Endothelial cell of umbilical vein (primary cell): ENCODE data around the gene TANGO6. TPM values are rescaled to one million over a fixed set of nuclear protein-coding genes. Genes with fewer than 3 reads are reported as not detected.

ENCODE experiments used
- BruUV-seq: library from RNA; stranded (reverse); fragments of 400-500 nt; replicated peaks from 2 replicates; lab custom pipeline; 2021; lab: Mats Ljungman, UMichigan
- CTCF ChIA-PET: fragments of 300-600, 350-600 bp; sonication (Branson Sonifier 250); formaldehyde crosslinking; loops from one replicate; lab custom pipeline; 2021; ENCODE audit warnings: antibody characterized with exemption, inconsistent platforms; lab: Charles Lee
- POLR2A ChIA-PET: fragments of 300-600, 350-600 bp; sonication (Branson Sonifier 250); formaldehyde crosslinking; loops from one replicate; lab custom pipeline; 2021; ENCODE audit warnings: antibody characterized with exemption, inconsistent platforms; lab: Charles Lee
- DNase-seq: peaks from one replicate; pipeline ENCODE4 v3.0.0-alpha.2; 2011; ENCODE audit warnings: low read depth, low spot score
- FAIRE-seq: peaks from 2 replicates; lab custom pipeline; 2011; peaks lifted over from hg19 to GRCh38; lab: Jason Lieb, UNC
- H2AFZ ChIP-seq: 2 replicates; pipeline ENCODE4 v1.6.0; 2012; ENCODE audit warnings: low read depth, low read length, control low read depth, inconsistent platforms
- H3K27ac ChIP-seq: 2 replicates; pipeline ENCODE4 v1.5.1; 2011; ENCODE audit warnings: low read depth, mild to moderate bottlenecking, control low read depth, low read length, moderate library complexity; ENCODE audit not compliant: insufficient read depth
- H3K27me3 ChIP-seq, 2 experiments: 2 replicates each; pipeline versions ENCODE4 v1.6.0 to v1.6.1; 2011; ENCODE audit warnings: low read length in 2 of 2, mixed read lengths in 1 of 2; ENCODE audit not compliant: control insufficient read depth in 2 of 2, insufficient read depth in 2 of 2
- H3K36me3 ChIP-seq, 2 experiments: 2 replicates in 1 of 2; 3 replicates in 1 of 2; pipeline ENCODE4 v1.5.1; 2011; ENCODE audit warnings: low read length in 2 of 2, mild to moderate bottlenecking in 1 of 2, moderate library complexity in 1 of 2; ENCODE audit not compliant: control insufficient read depth in 2 of 2, insufficient read depth in 2 of 2; ENCODE audit errors: extremely low read depth in 1 of 2
- H3K4me1 ChIP-seq: 3 replicates; pipeline ENCODE4 v1.5.1; 2011; ENCODE audit warnings: mild to moderate bottlenecking, low read length; ENCODE audit not compliant: control insufficient read depth, insufficient read depth; ENCODE audit errors: extremely low read depth
- H3K4me2 ChIP-seq: 2 replicates; pipeline ENCODE4 v1.6.1; 2011; ENCODE audit warnings: low read length, control low read depth, mixed read lengths; ENCODE audit not compliant: insufficient read depth
- H3K4me3 ChIP-seq, 3 experiments: fragments of 200-600 bp in 1 of 3; sonication (generic), shearing (Covaris generic) in 1 of 3; replicated peaks in 1 of 3; 2 replicates each; pipeline ENCODE4 v1.5.1; 2011 to 2016; ENCODE audit warnings: control low read depth in 3 of 3, low read length in 3 of 3, mild to moderate bottlenecking in 2 of 3, inconsistent platforms in 1 of 3, low read depth in 1 of 3, moderate library complexity in 1 of 3; ENCODE audit not compliant: insufficient read depth in 1 of 3
- H3K79me2 ChIP-seq: 2 replicates; pipeline ENCODE4 v1.6.0; 2012; ENCODE audit warnings: low read length, inconsistent platforms; ENCODE audit not compliant: control insufficient read depth, insufficient read depth
- H3K9ac ChIP-seq: replicated peaks from 2 replicates; pipeline ENCODE3; 2011; ENCODE audit warnings: low read length, control low read depth; ENCODE audit not compliant: insufficient read depth; ENCODE audit errors: extremely low read depth
- H3K9me1 ChIP-seq: replicated peaks from 3 replicates; pipeline ENCODE4 v1.6.0; 2011; ENCODE audit warnings: mild to moderate bottlenecking, low read length; ENCODE audit not compliant: control insufficient read depth, insufficient read depth; ENCODE audit errors: extremely low read depth
- H3K9me3 ChIP-seq: replicated peaks from 2 replicates; pipeline ENCODE4 v1.5.1; 2012; ENCODE audit warnings: low read length, inconsistent platforms; ENCODE audit not compliant: control insufficient read depth, insufficient read depth
- H4K20me1 ChIP-seq: replicated peaks from 2 replicates; pipeline ENCODE3; 2011; ENCODE audit warnings: mild to moderate bottlenecking, low read length; ENCODE audit not compliant: control insufficient read depth, insufficient read depth; ENCODE audit errors: extremely low read depth
- EZH2 ChIP-seq: IDR thresholded peaks from 2 replicates; pipeline ENCODE4 v1.6.1; 2012; ENCODE audit warnings: borderline replicate concordance, low read depth, mild to moderate bottlenecking, moderate library complexity, low read length, inconsistent platforms; ENCODE audit not compliant: severe bottlenecking
- FOS ChIP-seq: IDR thresholded peaks from 2 replicates; pipeline ENCODE4 v1.6.1; 2011; ENCODE audit warnings: mild to moderate bottlenecking, low read length, moderate library complexity, borderline replicate concordance; ENCODE audit not compliant: insufficient read depth
- GATA2 ChIP-seq: IDR thresholded peaks from 2 replicates; pipeline ENCODE4 v1.7.0; 2011; ENCODE audit warnings: low read depth, mild to moderate bottlenecking, moderate library complexity, mixed read lengths, low read length; ENCODE audit not compliant: insufficient read length, insufficient read depth
- JUN ChIP-seq: IDR thresholded peaks from 2 replicates; pipeline ENCODE4 v1.6.1; 2011; ENCODE audit warnings: borderline replicate concordance, low read depth; ENCODE audit not compliant: insufficient read length, insufficient read depth
- MYC ChIP-seq: IDR thresholded peaks from one replicate; pipeline ENCODE4 v1.6.1; 2011; ENCODE audit warnings: mild to moderate bottlenecking, low read depth, low read length
- POLR2A ChIP-seq: IDR thresholded peaks from 2 replicates; pipeline ENCODE4 v1.6.1; 2012; ENCODE audit warnings: low read depth, mild to moderate bottlenecking, control low read depth, low read length
- POLR2AphosphoS5 ChIP-seq: IDR thresholded peaks from 2 replicates; pipeline ENCODE4 v1.6.1; 2012; ENCODE audit warnings: low read depth, mild to moderate bottlenecking, control low read depth, low read length, moderate library complexity; ENCODE audit not compliant: insufficient read depth
- dilution Hi-C: fragments of 300-500 bp; cut with MboI; formaldehyde crosslinking; loops from one replicate; pipeline ENCODE4 v1.15.0; 2019; ENCODE audit warnings: low sequenced_read_pairs; ENCODE audit not compliant: extremely low pct_ligation_motif_present
- intact Hi-C: fragments of 100-400 bp; cut with micrococcal nuclease; formaldehyde crosslinking; loops from one replicate; pipeline ENCODE4 v1.10.0; 2022
- polyA plus RNA-seq, 4 experiments: library from polyadenylated mRNA; depleted of rRNA in 3 of 4; stranded (reverse) in 3 of 4; unstranded in 1 of 4; fragments of >200 nt; gene quantifications; 2 replicates each; pipeline versions ENCODE4 v1.2.1 to v1.2.3, GENCODE V29; 2011 to 2012; ENCODE audit warnings: missing spikeins in 1 of 4
- total RNA-seq: library from RNA; stranded (reverse); gene quantifications from 2 replicates; pipeline ENCODE4 v1.2.3, GENCODE V29; 2021
- TF ChIP-seq, protein P1 (sequence below): IDR thresholded peaks from 2 replicates; pipeline ENCODE4 v1.6.1; 2011; ENCODE audit not compliant: insufficient read depth, insufficient read length
- TF ChIP-seq, protein P2 (sequence below), 2 donors: IDR thresholded peaks; 1 replicate in 1 of 2; 2 replicates in 1 of 2; pipeline ENCODE4 v1.5.1; 2011; ENCODE audit warnings: low read length in 2 of 2, mild to moderate bottlenecking in 2 of 2, moderate library complexity in 2 of 2, control low read depth in 1 of 2, inconsistent platforms in 1 of 2, low read depth in 1 of 2; ENCODE audit not compliant: insufficient read depth in 1 of 2; ENCODE audit errors: extremely low read depth in 1 of 2

TANGO6 gene
- total and polyA plus RNA-seq, 2 donors (not counting 3 experiments of a cell fraction or from before 2014, with no cell fraction given) = 6.7 to 21.2 TPM

DNA sequence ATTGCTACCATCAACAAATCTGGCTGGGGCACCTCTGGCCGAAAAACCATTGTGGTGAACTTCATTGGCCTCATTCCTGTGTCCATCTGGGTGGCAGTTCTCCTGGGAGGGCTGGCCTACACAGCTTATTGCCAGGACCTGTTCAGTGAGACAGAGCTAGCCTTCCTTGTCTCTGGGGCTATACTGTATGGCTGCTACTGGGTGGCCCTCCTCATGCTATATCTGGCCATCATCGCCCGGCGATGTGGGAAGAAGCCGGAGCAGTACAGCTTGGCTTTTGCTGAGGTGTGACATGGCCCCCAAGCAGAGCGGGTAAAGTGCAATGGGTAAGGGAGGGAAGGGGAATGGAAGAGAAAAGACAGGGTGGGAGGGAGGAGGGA is 271.6 kb downstream of the TANGO6 start:
- H3K27me3 ChIP-seq = no peaks in the 10 kb centered on the region
- ChIA-PET POLR2A (no interaction called here), CTCF (interaction anchor here (0.5 to 1.3 kb wide), 2 partner anchors 9 to 201 kb away, joined by 3 to 4 read pairs; partner anchors contain the start of gene HAS3)
- no peak for FAIRE-seq
- no peak overlapping the region for H3K9ac ChIP-seq
- H4K20me1 ChIP-seq = peaks cover 3% of the 10 kb centered on the region
- H3K79me2 ChIP-seq = no peaks in the 10 kb centered on the region
- H3K9me1 ChIP-seq = no peaks in the 10 kb centered on the region
- no peaks in the 10 kb centered on the region for H3K9me3 ChIP-seq
- TF ChIP-seq, protein P1, sequence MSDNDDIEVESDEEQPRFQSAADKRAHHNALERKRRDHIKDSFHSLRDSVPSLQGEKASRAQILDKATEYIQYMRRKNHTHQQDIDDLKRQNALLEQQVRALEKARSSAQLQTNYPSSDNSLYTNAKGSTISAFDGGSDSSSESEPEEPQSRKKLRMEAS = no peak
- TF ChIP-seq JUN (no peak), GATA2 (no peak), POLR2A (no peak)
- TF ChIP-seq, protein P2, sequence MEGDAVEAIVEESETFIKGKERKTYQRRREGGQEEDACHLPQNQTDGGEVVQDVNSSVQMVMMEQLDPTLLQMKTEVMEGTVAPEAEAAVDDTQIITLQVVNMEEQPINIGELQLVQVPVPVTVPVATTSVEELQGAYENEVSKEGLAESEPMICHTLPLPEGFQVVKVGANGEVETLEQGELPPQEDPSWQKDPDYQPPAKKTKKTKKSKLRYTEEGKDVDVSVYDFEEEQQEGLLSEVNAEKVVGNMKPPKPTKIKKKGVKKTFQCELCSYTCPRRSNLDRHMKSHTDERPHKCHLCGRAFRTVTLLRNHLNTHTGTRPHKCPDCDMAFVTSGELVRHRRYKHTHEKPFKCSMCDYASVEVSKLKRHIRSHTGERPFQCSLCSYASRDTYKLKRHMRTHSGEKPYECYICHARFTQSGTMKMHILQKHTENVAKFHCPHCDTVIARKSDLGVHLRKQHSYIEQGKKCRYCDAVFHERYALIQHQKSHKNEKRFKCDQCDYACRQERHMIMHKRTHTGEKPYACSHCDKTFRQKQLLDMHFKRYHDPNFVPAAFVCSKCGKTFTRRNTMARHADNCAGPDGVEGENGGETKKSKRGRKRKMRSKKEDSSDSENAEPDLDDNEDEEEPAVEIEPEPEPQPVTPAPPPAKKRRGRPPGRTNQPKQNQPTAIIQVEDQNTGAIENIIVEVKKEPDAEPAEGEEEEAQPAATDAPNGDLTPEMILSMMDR (IDR thresholded peaks at IDR 0.05; ENCODE audit: extremely low read depth in 1 of 2, insufficient read depth in 1 of 2, low read depth in 1 of 2, low read length in 2 of 2) = no peak
- DNase-seq = no peak
- dilution Hi-C loops = no loop called here
- BruUV-seq = no TSS peak
- H2AFZ ChIP-seq = no peak overlapping the region
- H3K27ac ChIP-seq = no peak overlapping the region
- peaks cover 17% of the 10 kb centered on the region for H3K4me1 ChIP-seq
- intact Hi-C loops = no loop called here
- peaks cover 0 to 17% of the 10 kb centered on the region in 2 experiments for H3K36me3 ChIP-seq
- no peak overlapping the region for H3K4me3 ChIP-seq
- H3K4me2 ChIP-seq = no peak overlapping the region

DNA sequence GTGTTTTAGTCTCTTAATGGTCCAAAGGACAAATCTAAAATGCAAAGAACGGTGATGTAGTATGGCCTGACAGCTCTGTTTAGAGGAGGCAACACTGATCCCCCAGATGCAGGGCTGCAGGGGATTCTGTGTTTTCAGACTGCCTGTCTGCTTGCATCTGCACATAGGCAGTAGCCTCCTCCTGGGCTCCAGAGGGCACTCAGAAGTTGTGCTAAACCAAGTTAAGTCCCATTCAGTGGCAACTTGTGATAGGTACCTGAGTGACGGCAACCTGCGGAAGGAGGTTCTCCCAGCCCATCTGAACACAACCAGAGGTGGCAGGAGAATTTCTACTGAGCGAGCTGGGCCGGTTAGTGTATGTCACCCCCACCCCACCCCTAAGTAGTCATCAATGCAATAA is 272.0 kb downstream of the TANGO6 start:
- Histone ChIP-seq H3K9me1 (no peaks in the 10 kb centered on the region), H3K27ac (no peak overlapping the region), H3K4me2 (no peak overlapping the region), H3K4me1 (peaks cover 17% of the 10 kb centered on the region), H3K9ac (no peak overlapping the region), H3K4me3 (no peak overlapping the region), H3K79me2 (no peaks in the 10 kb centered on the region), H3K36me3 (peaks cover 1 to 21% of the 10 kb centered on the region in 2 experiments), H3K9me3 (no peaks in the 10 kb centered on the region), H4K20me1 (peaks cover 3% of the 10 kb centered on the region), H2AFZ (no peak overlapping the region), H3K27me3 (no peaks in the 10 kb centered on the region)
- TF ChIP-seq, protein P1 = no peak
- no peak for TF ChIP-seq FOS
- TF ChIP-seq GATA2 = no peak
- no peak for TF ChIP-seq JUN
- no peak for TF ChIP-seq POLR2AphosphoS5
- TF ChIP-seq POLR2A = no peak
- no peak for TF ChIP-seq MYC
- TF ChIP-seq, protein P2 (IDR thresholded peaks at IDR 0.05; ENCODE audit: extremely low read depth in 1 of 2, insufficient read depth in 1 of 2, low read depth in 1 of 2, low read length in 2 of 2) = no peak
- no peak for TF ChIP-seq EZH2
- FAIRE-seq = no peak
- intact Hi-C loops (no loop called here), dilution Hi-C loops (no loop called here)
- CTCF ChIA-PET = interaction anchor here (0.5 to 2.1 kb wide), 4 partner anchors 9 to 213 kb away, joined by 3 to 5 read pairs (median 4); partner anchors contain the start of gene HAS3
- DNase-seq = no peak
- POLR2A ChIA-PET = no interaction called here
- BruUV-seq = no TSS peak
